Keratinocyte (primary cell): ENCODE results near the gene KAT7.

Source experiments
- EZH2 ChIP-seq: IDR thresholded peaks from one replicate; pipeline ENCODE4 v1.6.1; 2012; ENCODE audit warnings: inconsistent platforms, mild to moderate bottlenecking, low read length, moderate library complexity
- TF ChIP-seq, protein P1 (sequence below), 3 experiments: IDR thresholded peaks in 1 of 3; conservative IDR thresholded peaks in 1 of 3; optimal IDR thresholded peaks in 1 of 3; 2 replicates in 2 of 3; 3 replicates in 1 of 3; pipeline versions ENCODE3 to v1.5.1; 2011; ENCODE audit warnings: low read length in 3 of 3, mild to moderate bottlenecking in 3 of 3, moderate library complexity in 2 of 3, control low read depth in 1 of 3, inconsistent platforms in 1 of 3; ENCODE audit not compliant: insufficient read depth in 2 of 3; ENCODE audit errors: extremely low read depth in 1 of 3

- TF ChIP-seq, protein P1, sequence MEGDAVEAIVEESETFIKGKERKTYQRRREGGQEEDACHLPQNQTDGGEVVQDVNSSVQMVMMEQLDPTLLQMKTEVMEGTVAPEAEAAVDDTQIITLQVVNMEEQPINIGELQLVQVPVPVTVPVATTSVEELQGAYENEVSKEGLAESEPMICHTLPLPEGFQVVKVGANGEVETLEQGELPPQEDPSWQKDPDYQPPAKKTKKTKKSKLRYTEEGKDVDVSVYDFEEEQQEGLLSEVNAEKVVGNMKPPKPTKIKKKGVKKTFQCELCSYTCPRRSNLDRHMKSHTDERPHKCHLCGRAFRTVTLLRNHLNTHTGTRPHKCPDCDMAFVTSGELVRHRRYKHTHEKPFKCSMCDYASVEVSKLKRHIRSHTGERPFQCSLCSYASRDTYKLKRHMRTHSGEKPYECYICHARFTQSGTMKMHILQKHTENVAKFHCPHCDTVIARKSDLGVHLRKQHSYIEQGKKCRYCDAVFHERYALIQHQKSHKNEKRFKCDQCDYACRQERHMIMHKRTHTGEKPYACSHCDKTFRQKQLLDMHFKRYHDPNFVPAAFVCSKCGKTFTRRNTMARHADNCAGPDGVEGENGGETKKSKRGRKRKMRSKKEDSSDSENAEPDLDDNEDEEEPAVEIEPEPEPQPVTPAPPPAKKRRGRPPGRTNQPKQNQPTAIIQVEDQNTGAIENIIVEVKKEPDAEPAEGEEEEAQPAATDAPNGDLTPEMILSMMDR (optimal IDR thresholded peaks at IDR 0.05 in 1 of 3, IDR thresholded peaks at IDR 0.05 in 1 of 3, conservative IDR thresholded peaks at IDR 0.05 in 1 of 3; ENCODE audit: extremely low read depth in 1 of 3, insufficient read depth in 2 of 3, low read length in 3 of 3): no peak
- no peak for TF ChIP-seq EZH2
Measured at GRCh38 chr17:49753959-49754391, 34.5 kb upstream of the KAT7 start.
